Thyroid gland (tissue), 4 donors: ENCODE results near the gene AKR1B1.

Experiments used
- POLR2A ChIP-seq, 2 donors: fragments of 450-650 bp; IDR thresholded peaks; one replicate each; pipeline ENCODE4 v1.6.1; 2017; ENCODE audit warnings: antibody characterized with exemption in 2 of 2, mild to moderate bottlenecking in 2 of 2, moderate library complexity in 1 of 2
- TF ChIP-seq, protein P1 (sequence below), 6 experiments: fragments of 200-600 bp in 3 of 6; fragments of 450-650 bp in 3 of 6; sonication (generic) in 3 of 6; IDR thresholded peaks; one replicate each; pipeline ENCODE4 v1.5.1; 2016 to 2019; ENCODE audit warnings: antibody characterized with exemption in 6 of 6, mild to moderate bottlenecking in 2 of 6, inconsistent platforms in 1 of 6, moderate library complexity in 1 of 6

DNA sequence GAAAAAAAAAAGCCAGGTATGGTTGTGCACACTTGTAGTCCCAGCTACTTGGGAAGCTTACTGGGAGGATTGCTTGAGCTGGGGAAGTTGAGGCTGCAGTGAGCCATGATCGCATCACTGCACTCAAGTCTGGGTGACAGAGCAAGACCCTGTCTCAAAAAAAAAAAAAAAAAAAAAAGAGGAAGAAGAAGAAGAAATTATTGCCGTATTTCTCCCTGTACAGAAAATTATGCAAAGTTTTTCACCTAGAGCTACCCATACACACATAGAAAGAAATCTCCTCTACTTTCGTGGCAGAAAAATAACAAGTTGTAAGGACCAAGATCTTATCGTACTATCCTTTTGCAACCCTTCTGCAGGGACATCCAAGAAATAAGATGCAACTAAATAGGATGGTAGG is 25.5 kb downstream of the AKR1B1 start:
- TF ChIP-seq, protein P1, sequence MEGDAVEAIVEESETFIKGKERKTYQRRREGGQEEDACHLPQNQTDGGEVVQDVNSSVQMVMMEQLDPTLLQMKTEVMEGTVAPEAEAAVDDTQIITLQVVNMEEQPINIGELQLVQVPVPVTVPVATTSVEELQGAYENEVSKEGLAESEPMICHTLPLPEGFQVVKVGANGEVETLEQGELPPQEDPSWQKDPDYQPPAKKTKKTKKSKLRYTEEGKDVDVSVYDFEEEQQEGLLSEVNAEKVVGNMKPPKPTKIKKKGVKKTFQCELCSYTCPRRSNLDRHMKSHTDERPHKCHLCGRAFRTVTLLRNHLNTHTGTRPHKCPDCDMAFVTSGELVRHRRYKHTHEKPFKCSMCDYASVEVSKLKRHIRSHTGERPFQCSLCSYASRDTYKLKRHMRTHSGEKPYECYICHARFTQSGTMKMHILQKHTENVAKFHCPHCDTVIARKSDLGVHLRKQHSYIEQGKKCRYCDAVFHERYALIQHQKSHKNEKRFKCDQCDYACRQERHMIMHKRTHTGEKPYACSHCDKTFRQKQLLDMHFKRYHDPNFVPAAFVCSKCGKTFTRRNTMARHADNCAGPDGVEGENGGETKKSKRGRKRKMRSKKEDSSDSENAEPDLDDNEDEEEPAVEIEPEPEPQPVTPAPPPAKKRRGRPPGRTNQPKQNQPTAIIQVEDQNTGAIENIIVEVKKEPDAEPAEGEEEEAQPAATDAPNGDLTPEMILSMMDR (IDR thresholded peaks at IDR 0.05), result no peak
- no peak for TF ChIP-seq POLR2A (IDR thresholded peaks at IDR 0.05)
